ENCODE data around the gene WNT9A.
"Not testable (repeated sequence)": the region's sequence is repeated elsewhere in the genome, so short reads cannot be mapped to it uniquely, and the experiment has no call there.

Gene WNT9A

GRCh38 chr1:227947676-227948492, at the start of gene WNT9A:
TSS of gene WNT9A (minus strand) at chr1:227947932. CDS start at chr1:227947887, 45 bp downstream.
- DNase-seq = peak; percentile 55

- no peak for DNase-seq
Observed at GRCh38 chr1:227996187-227996950, 48.6 kb upstream of the WNT9A start.

GRCh38 chr1:227994632-227995300, 47.0 kb upstream of the WNT9A start:
- no peak for DNase-seq

GRCh38 chr1:227987181-227987580, 39.4 kb upstream of the WNT9A start:
- DNase-seq = no peak

- not testable (repeated sequence) for DNase-seq
Observed at GRCh38 chr1:227975583-227976283, 28.0 kb upstream of the WNT9A start.

GRCh38 chr1:227973724-227974288, 26.1 kb upstream of the WNT9A start:
- not testable (repeated sequence) for DNase-seq

- not testable (repeated sequence) for DNase-seq
Observed at GRCh38 chr1:227972843-227973374, 25.2 kb upstream of the WNT9A start.

- not testable (repeated sequence) for DNase-seq
Observed at GRCh38 chr1:227972283-227972679, 24.5 kb upstream of the WNT9A start.

GRCh38 chr1:227971643-227972282, 24.0 kb upstream of the WNT9A start:
- DNase-seq = not testable (repeated sequence)

GRCh38 chr1:227971216-227971615, 23.5 kb upstream of the WNT9A start:
- not testable (repeated sequence) for DNase-seq

GRCh38 chr1:227970076-227970995, 22.6 kb upstream of the WNT9A start:
- not testable (repeated sequence) for DNase-seq

- not testable (repeated sequence) for DNase-seq
Observed at GRCh38 chr1:227967815-227968214, 20.1 kb upstream of the WNT9A start.

GRCh38 chr1:227966733-227967132, 19.0 kb upstream of the WNT9A start:
- DNase-seq = not testable (repeated sequence)

- DNase-seq = no peak
Observed at GRCh38 chr1:227961651-227962466, 14.1 kb upstream of the WNT9A start.

GRCh38 chr1:227959325-227959860, 11.7 kb upstream of the WNT9A start:
- DNase-seq = no peak

- no peak for DNase-seq
Observed at GRCh38 chr1:227958617-227959324, 11.0 kb upstream of the WNT9A start.

GRCh38 chr1:227955808-227956207, 8.1 kb upstream of the WNT9A start:
- no peak for DNase-seq

- no peak for DNase-seq
Observed at GRCh38 chr1:227954163-227954850, 6.6 kb upstream of the WNT9A start.

Measured in NCI-H2171 treated with DMSO at 0.1 percent for 48 hours (cell line).